Measurements from ENCODE around the gene NAA15.
"Not testable (repeated sequence)": the region's sequence is repeated elsewhere in the genome, so short reads cannot be mapped to it uniquely, and the experiment has no call there.

DNA sequence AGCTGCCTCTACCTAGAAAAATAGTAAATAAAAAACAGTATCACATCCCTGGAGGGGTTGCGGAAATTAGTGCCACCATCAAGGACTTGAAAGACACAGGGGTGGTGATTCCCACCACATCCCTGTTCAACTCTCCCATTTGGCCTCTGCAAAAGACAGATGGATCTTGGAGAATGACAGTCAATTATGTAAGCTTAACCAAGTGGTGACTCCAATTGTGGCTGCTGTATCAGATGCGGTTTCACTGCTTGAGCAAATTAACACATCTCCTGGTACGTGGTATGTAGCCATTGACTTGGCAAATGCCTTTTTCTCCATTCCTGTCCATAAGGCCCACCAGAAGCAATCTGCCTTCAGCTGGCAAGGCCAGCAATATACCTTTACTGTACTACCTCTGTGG lies 143.6 kb downstream of the NAA15 start:
- not testable (repeated sequence) for TF ChIP-seq ARNT (IDR thresholded peaks at IDR 0.05); ELF4 (IDR thresholded peaks at IDR 0.05); BHLHE40 (IDR thresholded peaks at IDR 0.05; ENCODE audit: borderline replicate concordance); FOXM1 (IDR thresholded peaks at IDR 0.05; ENCODE audit: borderline replicate concordance); FOXK2 (IDR thresholded peaks at IDR 0.05)

Data from HEK293T (cell line).